Measurements from ENCODE around the gene SULF2.
"Not testable (repeated sequence)": the region's sequence is repeated elsewhere in the genome, so short reads cannot be mapped to it uniquely, and the experiment has no call there.

Gene SULF2

GRCh38 chr20:47785311-47785853 is at the start of gene SULF2:
TSS of gene SULF2 (minus strand) at chr20:47785481. CDS start at chr20:47757363, 28,118 bp downstream.
- DNase-seq (ENCODE audit: low read depth): no peak

- not testable (repeated sequence) for DNase-seq (ENCODE audit: low read depth)
Measured at GRCh38 chr20:47831675-47832074, 46.4 kb upstream of the SULF2 start.

DNA sequence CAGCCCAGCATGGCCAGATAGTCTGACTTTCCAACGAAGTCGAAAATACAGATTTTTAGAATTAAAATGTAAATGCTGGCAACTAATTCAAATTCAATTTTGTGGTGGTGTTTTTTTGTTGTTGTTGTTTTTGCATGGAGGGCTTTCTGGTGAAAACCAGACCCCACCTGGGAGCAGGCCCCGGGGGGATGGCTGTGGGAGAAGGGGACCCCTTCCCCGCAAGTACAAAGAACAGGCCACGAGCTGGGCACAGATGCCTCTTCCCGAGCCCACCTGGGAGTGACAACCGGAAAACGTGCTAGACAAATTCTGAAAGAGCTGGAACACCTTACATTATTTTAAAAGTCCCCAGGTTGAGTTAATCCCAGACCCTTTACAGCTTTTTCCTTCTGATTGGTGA is 41.4 kb upstream of the SULF2 start:
- not testable (repeated sequence) for DNase-seq (ENCODE audit: low read depth)

DNA sequence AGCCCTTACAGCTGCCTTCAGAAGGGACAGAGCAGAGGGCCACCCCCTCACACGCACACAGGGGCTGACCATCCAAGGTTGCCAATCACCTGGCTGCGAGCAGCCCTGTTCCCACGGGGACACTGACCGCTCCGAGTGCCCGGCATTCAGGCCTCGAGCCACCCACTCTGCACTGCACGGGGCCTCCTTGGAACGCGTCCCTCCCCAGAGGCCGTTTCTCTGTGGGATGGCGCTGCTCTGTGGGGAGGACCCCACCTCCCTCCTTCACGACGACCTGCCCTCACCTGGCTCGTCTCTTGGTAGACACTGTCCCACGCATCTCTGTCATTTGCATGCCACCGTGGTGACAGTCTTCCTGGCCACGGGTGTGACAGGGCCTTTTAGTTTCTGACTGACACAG is 40.7 kb upstream of the SULF2 start:
- DNase-seq (ENCODE audit: low read depth): not testable (repeated sequence)

GRCh38 chr20:47825011-47825762 is 39.9 kb upstream of the SULF2 start:
- DNase-seq (ENCODE audit: low read depth): no peak

GRCh38 chr20:47823941-47824340 is 38.7 kb upstream of the SULF2 start:
- DNase-seq (ENCODE audit: low read depth): not testable (repeated sequence)

DNA sequence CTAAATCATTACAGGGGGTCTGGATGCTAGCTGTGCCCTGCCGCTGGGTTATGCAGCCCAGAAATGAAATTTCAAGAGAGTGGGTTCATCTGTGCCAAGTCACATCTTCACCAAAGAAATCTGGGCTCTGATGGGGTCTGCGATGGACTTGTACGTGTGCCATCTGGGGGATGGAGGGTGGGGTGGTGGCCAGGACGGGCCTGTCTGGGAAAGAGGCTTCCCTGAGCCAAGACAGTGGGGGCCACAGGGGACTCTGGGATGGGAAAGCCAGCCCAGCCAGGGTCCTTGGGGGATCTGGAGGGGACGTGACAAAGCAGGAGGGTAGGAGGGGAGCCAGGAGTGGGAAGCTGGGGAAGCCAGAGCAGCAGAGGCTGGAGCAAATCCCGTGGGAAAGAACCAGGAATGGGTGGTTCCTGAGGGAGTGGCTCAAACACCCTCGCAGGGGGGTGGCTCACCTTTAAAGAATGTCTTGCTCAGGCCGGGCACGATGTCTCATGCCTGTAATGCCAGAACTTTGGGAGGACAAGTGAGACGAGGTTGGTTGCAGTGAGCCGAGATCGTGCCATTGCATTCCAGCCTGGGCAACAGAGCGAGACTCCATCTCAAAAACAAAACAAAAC is 36.3 kb upstream of the SULF2 start:
- DNase-seq (ENCODE audit: low read depth): no peak

- DNase-seq (ENCODE audit: low read depth): no peak
Measured at GRCh38 chr20:47818996-47819609, 33.8 kb upstream of the SULF2 start.

- no peak for DNase-seq (ENCODE audit: low read depth)
Measured at GRCh38 chr20:47818466-47818865, 33.2 kb upstream of the SULF2 start.

DNA sequence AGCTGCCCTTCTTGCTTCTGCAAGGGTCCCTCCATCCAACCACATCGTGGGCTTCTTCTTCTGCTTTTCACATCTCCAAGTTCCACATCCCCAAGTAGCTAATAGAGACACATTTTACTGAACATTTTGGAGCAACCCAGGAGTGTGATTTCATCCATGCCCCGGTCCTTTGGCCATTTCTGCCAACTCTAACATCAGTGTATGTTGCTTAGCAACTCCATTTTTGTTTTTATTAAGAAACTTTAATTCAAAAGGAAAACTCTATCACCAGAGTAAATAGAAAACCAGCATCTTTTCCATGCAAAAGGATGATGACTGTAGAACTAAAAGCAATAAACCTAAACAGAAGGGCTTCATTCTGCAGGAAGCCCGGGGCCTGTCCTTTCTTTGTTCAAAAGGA is 32.7 kb upstream of the SULF2 start:
- DNase-seq (ENCODE audit: low read depth): no peak

DNA sequence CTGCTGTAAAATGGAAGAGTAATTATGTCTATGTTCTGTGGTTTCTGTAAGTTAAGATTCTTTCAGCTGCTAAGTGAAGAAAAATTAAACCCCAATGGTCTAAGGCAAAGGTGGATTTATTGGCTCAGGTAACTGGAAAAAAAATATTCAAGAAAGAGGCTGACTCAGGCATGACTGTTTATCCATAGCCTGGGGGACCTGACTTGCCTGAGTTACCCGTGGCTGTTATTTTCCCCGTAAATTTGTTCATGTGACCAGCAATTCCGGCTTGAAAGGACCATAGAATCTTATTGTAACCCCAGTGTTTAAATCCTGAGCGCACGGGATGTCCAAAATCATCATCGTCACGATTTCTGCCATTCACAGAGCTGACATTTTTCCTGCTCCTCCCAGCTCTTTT is 32.3 kb upstream of the SULF2 start:
- DNase-seq (ENCODE audit: low read depth): no peak

GRCh38 chr20:47816487-47817451 is 31.5 kb upstream of the SULF2 start:
- no peak for DNase-seq (ENCODE audit: low read depth)

- no peak for DNase-seq (ENCODE audit: low read depth)
Measured at GRCh38 chr20:47815866-47816265, 30.6 kb upstream of the SULF2 start.

GRCh38 chr20:47815416-47815806 is 30.1 kb upstream of the SULF2 start:
- no peak for DNase-seq (ENCODE audit: low read depth)

GRCh38 chr20:47814632-47815415 is 29.5 kb upstream of the SULF2 start:
- no peak for DNase-seq (ENCODE audit: low read depth)

DNA sequence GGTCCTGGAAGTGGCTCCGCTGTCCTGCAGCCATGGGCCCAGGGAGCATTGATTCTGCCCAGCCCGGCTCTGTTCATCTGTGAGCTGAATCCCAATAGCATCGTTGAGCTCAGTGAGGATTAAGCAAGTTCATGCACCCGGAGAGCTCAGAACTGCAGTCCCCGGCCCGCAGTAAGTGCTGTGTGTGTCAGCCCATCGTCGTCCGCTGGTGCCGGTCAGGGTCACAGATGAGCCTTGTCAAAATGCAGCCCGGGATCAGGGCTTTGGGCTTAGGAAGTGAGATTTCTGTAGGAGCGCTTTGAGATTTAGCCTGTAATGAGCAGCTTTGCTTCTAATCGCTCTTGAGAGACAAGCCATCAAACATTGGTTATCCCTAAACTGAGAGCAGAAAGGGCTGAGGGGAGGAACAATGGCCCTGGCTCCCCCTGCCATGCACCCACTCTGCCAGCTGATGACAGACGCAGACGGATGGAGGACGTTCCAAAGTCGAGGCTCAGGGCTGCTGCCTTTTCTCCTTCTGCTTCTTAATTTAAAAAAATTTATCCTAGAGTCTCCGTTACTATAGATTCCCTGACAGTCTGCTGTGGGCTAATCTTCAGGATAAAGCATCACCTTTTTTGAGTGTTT is 25.6 kb upstream of the SULF2 start:
- DNase-seq (ENCODE audit: low read depth): no peak

- DNase-seq (ENCODE audit: low read depth): no peak
Measured at GRCh38 chr20:47810116-47810677, 24.9 kb upstream of the SULF2 start.

DNA sequence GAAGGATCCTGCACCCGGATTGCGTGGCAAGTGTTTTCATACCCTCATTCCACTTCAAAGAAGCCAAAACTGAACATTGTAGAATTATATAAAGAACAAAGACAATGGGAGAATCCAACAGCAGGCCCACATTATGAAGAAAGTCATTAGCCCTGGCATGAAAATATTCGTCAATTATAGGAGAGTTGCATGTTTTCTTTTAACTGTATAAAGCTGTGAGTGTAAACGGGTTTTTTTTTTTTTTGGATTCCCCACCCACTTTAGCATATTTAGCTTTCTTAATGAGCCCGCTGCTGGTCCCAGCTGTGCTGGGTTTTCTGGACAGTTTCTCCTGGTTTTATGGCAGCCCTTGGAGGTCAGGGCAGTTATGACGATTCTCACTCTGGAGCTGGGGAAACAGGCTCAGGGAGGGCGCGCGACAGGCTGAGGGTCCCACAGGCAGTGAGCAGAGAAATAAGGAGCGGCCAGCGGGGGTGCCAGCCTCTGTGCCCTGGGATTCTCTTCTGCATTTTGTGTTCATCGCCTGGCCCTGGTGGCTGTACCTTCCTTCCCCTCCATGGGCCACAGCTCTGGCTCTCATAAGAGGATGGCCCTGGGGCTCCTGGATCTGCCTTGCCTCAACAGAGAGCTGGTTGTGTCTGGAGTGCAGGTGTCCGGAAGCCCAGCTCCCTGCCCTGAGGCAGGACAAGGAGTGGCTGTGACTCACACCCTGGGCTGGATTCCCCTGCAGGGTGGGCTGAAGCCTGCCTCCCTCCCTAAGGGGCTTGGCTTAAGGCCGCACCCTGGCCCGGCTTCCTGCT is 24.1 kb upstream of the SULF2 start:
- no peak for DNase-seq (ENCODE audit: low read depth)

GRCh38 chr20:47805951-47806350 is 20.7 kb upstream of the SULF2 start:
- DNase-seq (ENCODE audit: low read depth): no peak
